NCI-H510A treated with DMSO at 0.1 percent for 48 hours (cell line): ENCODE data around the gene AAK1.
"Not testable (repeated sequence)": the region's sequence is repeated elsewhere in the genome, so short reads cannot be mapped to it uniquely, and the experiment has no call there.

Experiments used
- DNase-seq: peaks from one replicate; lab custom pipeline; 2025; lab: John Stamatoyannopoulos, UW

The AAK1 gene

DNA sequence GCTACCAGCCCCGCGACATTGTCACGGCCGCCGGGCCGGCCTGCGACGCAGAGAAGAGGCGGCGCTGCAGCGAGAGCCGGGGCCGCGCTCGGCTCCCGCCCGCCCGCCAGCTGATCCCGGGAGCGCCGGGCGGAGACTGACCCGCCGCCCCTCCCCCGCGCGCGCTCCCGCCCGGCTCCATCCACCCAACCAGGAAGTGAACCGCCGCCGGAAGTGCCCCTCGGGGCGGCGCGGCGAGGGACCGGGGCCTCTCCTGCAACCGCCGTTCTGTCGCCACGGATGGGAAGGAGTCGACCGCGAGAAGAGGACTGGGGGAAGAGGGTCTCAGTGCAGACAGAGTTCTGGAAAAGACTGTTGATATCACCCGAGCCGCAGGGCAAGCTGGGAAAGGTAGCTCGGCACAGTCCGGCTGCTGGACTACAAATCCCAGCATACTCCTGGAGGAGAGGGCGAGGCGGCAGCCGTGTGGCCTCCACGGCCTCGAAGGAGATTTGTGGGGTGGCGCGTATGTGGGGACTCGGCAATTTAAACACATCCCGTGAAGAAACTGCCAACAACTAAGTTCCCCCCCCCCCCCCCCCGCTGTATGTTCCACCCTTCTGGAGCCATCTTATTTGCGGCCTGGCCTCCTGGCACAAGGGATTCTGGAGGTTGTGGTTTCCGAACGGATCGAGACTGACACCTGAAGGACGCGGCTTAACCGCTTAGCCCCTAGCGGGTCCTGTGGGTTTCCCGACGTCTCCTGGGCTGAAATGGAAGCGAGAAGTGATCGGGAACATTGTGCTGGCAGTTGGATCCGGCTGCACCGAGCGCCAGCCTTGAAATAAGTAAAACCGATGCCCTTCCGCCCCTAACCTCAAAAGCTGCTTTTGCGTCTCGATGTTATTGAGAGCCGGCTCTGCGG lies at the start of gene AAK1:
Gene AAK1 (minus strand): TSS at position 138 of the 904 bp plus-strand sequence. CDS start 699 bp downstream, outside the sequence.
- DNase-seq, result peak; percentile 83

DNA sequence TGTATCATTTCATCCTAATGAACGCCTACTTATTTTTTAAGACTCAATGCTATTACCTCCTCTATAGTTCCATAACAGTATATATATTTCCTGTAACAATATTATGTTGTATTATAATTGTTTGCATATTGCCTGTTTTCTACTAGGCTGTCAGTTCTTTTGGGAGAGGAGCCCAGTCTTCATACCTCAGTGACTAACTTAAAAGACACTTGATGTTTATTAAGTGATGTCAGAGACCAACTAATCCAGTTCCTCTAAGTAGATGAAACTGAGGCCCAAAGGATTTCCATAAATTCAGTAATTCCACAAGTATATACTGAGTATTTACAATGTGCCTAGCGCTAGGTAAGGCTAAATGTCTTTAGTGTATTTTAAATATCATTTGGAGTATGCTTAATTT lies 48.9 kb upstream of the AAK1 start:
- DNase-seq, result no peak

DNA sequence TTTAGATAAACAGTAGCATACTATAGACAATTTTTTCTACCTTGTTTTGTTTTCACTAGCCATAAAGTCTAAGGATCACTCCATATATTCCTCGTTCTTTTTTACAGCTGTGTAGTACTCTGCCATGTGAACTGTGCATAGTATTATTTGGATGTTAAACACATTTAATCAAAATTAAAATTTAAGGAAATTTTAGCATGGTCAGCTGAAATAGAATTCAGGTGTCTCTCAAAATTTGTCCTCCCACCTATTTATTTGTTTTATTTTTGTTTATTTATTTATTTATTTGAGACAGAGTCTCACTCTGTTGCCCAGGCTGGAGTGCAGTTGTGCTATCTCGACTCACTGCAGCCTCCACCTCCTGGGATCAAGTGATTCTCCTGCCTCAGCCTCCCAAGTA lies 46.4 kb upstream of the AAK1 start:
- DNase-seq, result no peak

DNA sequence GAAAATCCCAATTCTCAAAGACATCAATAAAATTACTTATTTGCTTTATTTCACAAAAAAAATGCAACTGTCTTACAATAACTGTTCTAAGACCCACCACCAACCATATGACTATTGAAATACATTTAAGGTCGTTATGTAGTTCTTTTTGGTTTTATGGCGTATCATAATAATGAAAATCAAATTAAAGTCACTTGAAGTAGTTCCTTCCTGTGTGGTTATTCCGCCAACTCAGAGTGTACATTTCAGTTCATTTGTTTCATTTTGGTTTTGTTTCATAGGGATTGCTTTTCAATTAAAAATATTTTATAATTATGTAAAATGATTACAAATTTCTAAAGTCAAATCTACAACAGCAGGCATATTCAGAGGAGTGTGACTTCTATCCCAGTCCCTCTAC lies 45.9 kb upstream of the AAK1 start:
- DNase-seq, result no peak

DNA sequence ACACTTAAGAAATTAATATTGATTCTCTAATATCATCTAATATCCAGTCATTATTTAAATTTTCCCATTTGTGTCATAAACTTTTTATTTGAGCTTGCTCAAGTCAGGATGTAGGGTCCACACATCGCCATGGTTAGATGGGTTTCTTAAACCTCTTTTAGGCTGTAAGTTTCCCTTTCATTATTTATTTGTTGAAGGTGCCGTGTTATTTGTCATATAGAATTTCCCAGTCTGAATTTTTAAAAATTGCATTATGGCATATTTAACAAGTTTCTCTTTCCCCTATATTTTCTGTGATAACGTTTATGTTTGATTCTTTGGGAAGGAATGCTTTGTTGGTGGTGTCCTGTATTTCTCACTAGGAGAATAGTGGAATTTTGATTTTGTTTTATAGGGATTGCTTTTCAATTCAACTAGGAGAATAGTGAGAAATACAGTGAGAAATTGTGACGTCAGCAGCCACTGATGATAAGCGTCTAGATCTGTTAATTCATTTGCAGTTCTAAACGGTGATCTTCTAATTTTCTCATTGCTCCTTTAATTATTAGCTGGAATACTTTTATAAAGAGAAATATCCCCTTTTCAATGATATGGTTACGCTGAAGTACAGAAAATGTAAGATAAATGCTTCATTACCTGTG lies 44.6 kb upstream of the AAK1 start:
- no peak for DNase-seq

DNA sequence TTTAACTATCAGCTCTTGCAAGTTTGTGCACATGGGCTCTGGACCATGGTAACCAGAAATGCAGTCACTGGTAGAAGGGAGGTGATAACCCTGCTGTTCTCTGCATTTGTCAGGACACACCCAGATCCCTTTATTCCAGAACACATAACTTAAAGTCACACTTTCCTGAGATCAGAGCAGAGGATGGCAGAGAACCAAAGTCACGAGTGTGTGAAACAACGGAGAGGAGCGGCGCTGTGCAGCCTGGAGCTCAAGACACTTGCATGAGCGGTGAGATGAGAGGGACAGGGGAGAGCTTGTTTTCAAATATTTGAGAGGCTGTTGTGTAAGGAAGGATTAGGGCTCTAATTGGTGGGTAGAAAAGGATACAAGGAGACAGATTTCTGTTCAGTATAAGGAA lies 43.3 kb upstream of the AAK1 start:
- DNase-seq, result no peak

DNA sequence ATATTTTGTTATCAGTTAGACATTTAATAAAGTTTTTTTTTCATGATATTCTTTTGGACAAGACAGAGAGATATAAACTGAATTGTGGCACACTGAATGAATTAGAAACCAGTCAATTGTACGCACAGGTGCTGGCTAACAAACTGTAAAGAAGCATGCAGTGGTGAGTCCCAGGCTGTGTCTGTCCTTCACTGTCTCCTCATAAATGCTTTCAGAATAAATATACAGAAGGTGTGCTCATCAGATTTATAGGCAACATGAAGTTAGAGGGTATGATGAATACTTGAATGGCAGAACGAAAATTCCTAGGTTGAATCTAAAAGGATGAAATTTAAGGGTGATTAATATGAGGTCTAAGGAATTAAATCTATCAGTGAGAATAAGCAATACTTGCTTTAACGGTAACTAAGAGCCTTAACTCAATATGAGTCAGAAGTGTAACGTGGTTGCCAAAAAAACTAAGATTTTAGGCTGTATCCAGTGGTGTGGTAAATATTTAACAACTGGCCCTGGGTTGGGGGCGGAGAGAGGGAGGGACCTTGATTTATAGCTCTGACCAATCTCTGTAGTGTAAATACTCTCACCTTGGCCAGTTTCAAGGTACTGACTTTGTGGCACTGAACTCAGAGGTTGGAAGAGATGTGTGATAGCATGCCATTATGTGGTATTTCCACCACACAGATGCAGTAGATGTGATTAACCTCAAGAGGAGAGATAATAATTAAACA lies 41.9 kb upstream of the AAK1 start:
- no peak for DNase-seq

DNA sequence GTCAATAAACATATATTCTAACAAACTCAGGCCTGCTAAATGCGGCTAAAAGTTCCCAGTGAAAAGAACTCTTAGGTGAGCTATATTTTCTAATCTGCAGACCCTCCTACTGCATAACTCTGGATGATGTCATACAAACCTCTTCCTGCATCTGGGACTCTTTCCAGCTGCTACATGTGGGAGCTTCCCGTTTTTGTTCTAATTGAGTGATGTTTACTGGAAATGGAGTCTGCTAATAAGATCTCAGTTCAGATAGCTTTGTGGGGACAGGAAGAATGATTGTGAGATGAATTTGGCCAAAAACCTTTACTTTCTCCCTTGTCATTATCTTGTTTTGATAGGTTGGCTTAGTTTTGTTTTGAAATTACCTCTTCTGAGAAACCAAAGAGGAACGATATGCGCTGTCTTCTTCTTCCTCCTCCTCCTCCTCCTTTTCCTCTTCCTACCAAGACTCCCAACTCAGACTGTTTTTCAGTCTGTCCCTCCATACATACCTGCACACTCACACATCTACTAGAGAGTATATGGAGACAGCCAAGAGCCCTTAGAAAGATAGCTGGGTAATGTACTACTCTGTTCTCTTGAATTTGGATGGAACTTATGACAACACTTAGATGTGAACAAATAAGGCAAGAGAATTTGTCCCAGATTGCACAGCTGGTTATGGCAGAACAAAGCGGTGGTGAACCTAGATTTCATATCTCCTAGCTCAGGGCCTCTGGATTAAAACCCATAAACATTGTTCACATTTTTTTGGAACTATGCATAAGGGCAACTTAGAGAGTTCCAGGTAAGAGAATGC lies 39.8 kb upstream of the AAK1 start:
- no peak for DNase-seq

DNA sequence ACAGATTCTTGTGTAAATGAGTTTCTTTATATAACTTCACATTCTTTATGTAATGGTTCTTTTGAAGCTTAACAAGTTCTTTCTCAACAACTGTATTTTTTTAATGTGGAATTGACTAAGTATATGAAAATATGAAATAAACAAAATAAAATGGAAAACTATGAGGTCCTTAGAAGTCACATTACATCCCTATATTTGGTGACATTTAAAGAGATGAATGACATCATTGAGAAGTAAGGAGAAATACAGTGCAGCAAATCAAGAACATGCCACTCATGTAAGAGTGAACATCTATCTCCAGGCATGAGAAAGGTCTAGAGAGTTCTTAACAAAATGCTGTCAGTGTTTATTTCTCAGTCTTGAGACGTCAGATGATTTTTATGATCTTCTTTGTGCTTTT lies 39.0 kb upstream of the AAK1 start:
- no peak for DNase-seq

DNA sequence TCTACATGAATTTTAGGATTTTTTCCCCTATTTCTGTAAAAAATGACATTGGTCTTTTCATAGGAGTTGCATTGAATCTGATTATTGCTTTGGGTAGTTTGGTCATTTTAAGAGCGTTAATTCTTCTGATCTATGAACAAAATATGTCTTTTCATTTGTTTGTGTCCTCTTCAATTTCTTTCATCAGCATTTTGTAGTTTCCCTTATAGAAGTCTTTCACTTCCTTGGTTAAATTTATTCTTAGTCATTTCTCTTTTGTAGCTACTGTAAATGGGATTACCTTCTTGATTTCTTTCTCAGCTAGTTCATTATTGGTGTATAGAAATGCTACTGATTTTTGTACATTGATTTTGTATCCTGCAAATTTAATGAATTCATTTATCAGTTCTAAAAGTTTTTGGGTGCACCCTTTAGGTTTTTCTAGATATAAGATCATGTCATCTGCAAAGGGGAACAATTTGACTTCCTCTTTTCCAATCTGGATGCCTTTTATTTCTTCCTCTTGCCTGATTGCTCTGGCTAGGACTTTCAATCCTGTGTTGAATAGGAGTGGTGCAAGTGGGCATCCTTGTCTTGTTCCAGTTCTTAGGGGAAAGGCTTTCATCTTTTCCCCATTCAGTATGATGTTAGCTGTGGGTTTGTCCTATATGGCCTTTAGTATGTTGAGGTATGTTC lies 36.6 kb upstream of the AAK1 start:
- no peak for DNase-seq

DNA sequence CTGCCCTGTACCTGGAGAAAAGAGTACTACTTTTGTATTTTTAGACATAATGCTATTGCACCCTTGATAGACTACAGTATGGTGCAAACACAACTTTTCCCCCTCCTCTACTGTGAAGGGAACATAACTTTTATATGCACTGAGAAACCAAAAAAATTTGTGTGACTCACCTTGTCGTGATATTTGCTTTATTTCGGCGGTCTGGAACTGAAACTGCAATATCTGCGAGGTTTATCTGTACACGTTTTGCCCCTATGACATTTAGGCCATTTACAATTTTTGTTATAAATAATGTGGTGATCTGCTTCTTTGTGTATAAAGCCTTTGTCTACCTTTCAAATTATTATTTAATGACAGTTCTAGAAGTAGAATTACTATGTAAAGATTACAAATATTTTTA lies 34.4 kb upstream of the AAK1 start:
- DNase-seq, result no peak

DNA sequence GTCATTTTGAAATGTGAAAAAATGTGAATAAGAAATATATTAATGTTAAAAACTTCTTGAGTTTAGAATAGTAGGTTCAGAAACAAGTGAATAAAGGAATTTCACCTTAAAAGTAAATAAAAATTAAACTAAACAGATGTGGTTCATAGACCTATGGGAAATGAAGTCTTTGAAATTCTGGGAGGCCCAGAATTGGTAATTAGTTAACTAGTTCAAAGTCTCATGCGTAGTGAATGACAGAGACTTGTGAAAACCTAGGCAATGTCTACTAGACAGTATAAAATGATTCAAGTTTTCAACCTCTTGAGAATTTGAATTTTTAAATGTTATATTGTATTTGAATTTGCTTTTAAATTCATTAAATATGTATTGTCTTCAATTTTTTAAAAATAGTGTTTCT lies 32.6 kb upstream of the AAK1 start:
- no peak for DNase-seq

DNA sequence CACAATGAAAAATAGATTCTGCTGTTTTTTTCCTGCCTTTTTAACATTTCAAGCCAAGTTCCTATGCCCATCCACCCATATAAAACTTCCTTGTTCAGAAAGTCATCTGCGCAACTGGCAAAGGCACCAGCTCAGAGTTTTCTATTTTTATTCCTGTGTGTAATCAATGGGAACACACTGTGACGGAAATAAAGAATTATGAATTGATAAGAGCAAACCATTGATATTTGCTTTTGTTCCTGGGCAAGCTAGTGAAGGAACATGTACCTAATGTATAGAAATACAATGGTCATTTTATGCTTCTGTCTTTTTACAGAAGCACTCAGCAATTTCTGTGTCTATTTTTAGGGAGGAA lies 30.8 kb upstream of the AAK1 start:
- no peak for DNase-seq

DNA sequence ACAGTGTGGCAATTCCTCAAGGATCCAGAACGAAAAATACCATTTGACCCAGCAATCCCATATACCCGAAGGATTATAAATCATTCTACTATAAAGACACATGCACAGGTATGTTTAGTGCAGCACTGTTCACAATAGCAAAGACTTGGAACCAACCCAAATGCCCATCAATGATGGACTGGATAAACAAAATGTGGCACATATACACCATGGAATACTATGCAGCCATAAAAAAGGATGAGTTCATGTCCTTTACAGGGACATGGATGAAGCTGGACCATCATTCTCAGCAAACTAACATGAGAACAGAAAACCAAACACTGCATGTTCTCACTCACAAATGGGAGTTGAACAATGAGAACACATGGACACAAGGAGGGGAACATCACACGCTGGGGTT lies 29.6 kb upstream of the AAK1 start:
- DNase-seq, result not testable (repeated sequence)

DNA sequence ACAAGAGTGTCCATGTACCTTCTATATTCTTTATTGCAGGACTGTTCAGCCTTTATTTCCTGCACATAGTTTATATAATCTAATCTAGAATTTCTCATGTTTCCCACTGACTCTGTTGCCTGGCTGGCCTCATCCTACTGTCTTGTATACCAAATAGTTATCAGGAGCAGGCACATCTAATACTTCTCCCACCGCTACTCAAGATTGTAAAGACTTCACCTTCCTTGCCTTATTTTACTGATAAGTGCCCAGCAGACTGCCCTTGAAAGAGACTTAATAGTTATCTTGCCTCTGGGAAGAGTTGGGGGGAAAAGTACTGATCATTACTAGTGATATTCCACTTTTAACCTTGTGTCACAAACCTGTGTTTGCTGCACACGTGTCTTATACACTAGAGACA lies 26.1 kb upstream of the AAK1 start:
- no peak for DNase-seq

DNA sequence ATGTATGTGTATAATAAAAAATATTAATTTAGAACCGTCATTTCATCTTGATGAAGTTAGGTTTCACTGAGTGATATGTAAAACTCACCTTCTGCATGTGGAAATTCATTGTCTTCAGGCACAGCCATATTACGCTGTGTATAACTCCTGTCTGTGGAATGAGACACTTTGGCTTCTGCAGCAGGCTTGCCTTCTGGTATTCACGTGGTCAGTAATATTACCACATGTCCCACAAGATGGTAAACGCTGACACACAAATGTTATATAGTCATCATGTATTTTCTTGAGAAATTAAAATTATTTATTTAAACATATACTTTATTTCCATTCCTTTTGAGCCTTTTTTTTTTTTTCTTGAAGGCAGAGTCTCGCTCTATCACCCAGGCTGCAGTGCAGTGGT lies 25.1 kb upstream of the AAK1 start:
- DNase-seq, result no peak

DNA sequence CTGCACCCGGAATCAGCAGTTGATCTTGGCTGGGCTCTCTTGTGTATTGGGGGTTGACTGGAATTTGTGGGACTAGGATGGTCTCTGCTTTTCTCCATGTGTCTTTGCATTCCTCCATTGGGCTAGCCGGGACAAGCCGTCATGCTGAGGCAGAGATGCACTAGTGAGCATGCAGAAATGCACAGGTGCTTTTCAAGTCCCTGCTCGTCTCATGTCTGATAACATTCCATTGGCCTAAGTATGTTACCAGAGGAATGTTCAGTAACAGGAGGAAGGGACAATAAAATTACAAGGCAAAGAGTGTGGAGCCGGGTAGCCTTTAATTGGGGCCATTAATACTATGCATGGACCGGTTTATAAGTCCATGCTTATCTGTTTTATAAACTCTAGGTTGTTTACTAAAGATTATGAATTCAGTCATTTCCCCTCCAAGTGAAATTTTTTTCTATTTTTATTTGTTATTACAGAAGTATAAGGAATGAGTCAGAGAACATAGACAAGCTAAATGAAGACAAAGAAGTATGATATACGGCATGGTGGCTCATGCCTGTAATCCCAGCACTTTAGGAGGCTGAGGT lies 24.4 kb upstream of the AAK1 start:
- DNase-seq, result no peak

DNA sequence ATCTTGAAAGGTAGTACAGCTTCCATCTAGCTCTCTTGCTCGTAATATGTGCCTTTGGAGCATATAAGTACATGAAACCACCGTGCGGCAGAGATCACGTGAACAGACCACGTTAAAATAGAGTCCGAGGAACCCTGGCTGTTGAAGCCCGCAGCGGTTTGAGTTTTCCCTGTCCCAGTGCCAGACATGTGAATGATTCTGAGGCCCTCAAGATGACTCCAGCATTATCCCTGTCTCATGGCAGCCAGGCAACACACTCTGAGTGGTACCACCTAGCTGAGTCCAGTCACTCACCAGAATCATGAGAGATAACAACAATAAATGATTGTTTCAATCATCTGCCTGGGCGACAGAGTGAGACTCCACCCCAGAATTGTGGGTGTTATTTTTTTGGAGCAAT lies 21.6 kb upstream of the AAK1 start:
- no peak for DNase-seq

DNA sequence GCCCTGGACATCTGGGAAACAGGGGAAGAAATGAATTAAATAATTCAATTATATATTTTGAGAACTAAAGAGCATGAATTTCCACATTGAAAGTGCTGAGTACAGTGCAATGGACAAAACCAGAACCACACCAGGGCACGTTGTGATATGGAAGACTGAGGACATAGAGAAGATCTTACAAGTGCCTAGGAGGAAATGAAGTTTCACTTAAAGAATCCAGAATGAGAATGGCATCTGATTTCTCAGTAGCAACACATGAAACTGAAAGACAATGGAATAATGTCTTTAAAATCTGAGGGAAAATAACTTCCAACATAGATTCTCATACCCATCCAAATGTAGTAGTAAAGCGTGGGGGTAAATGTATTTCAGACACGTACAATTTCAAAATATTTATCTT lies 20.3 kb upstream of the AAK1 start:
- DNase-seq, result no peak

DNA sequence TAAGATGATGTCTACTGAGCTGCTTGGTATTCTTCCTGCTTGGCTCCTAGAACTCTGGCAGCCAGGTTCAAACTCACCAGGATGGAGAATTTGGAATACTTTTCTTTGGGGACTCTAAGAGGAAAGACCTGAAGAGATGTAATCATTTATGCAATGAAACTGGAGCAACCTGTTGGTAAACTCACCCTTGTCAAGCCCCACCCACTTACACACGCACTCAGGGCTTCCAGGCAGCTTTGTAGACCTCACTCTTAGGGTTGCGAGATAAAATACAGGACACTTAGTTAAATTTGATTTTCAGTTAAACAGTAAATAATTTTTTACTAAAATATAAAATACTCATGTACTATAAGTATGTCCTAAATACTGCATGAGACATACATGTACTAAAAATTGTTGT lies 19.0 kb upstream of the AAK1 start:
- DNase-seq, result not testable (repeated sequence)

DNA sequence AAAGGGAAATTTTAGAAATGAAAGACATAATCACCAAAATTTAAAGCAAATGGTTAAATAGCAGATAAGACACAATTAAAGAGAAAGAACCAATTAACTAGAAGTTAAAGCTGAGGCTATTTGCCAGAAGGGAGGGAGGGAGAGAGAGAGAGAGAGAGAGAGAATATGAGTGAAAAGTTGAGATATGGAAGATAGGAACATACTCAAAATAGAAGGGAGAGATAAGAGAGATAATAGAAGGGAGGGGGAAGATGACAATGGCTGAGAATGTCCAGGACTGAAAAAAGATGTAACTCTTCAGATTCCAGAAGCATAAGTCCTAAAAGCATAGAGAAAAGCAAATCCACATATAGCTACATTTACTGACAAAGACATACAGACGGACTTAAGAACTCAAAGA lies 17.1 kb upstream of the AAK1 start:
- DNase-seq, result no peak
